ENCODE data around the gene RNF224.

DNA sequence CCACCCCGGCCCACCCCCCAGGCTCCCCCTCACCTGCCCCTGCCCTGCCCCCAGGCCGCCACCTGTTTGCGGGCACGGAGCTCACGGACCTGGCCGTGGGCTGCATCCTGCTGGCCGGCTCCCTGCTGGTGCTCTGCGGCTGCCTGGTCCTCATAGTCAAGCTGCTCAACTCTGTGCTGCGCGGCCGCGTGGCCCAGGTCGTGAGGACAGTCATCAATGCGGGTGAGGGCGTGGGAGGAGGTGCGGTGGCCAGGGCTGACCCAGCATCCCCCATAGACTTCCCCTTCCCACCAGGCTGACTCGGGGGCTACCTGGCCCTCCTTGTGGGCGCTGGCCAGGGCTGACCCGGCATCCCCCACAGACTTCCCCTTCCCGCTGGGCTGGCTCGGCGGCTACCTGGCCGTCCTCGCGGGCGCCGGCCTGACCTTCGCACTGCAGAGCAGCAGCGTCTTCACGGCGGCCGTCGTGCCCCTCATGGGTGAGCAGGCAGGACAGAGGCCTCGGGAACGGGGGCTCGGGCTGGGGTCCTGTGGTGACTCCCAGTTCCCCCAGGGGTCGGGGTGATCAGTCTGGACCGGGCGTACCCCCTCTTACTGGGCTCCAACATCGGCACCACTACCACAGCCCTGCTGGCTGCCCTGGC lies 6.9 kb downstream of the RNF224 start:
- TF ChIP-seq POLR2AphosphoS5 (IDR thresholded peaks at IDR 0.05; ENCODE audit: borderline replicate concordance, low read depth, low read length), result no peak
- no peak for TF ChIP-seq FOXP2 (optimal IDR thresholded peaks at IDR 0.05; ENCODE audit: control extremely low read depth, extremely low read length, insufficient read depth)
- TF ChIP-seq EZH2 (IDR thresholded peaks at IDR 0.05), result no peak

All from SK-N-MC (cell line).